GM23338 (cell line): ENCODE data around the gene CMBL. TPM values are rescaled to one million over a fixed set of nuclear protein-coding genes. Genes with fewer than 3 reads are reported as not detected.

Source experiments
- ATAC-seq: fragments of 200-7000 bp; cut with Tn5 transposase; 3 replicates; pipeline ENCODE4 v1.9.1; 2020
- DNase-seq: peaks from one replicate; pipeline ENCODE4 v3.0.0-alpha.2; 2015; ENCODE audit warnings: low spot score
- H2AFZ ChIP-seq: fragments of 200-600 bp; sonication (generic); 2 replicates; pipeline ENCODE4 v1.8.0; 2016; ENCODE audit warnings: antibody characterized with exemption, mild to moderate bottlenecking, moderate library complexity
- H3F3A ChIP-seq: fragments of 200-600 bp; sonication (generic); replicated peaks from 2 replicates; pipeline ENCODE4 v1.8.0; 2017; ENCODE audit warnings: antibody characterized with exemption, mixed run types, low read depth
- H3K27ac ChIP-seq: fragments of 200-600 bp; sonication (generic); 2 replicates; pipeline ENCODE4 v1.6.1; 2016; ENCODE audit warnings: low read depth
- H3K27me3 ChIP-seq: fragments of 200-600 bp; sonication (generic); 2 replicates; pipeline ENCODE4 v1.8.0; 2016; ENCODE audit warnings: mild to moderate bottlenecking, mixed run types, moderate library complexity; ENCODE audit not compliant: insufficient read depth
- H3K36me3 ChIP-seq: fragments of 200-600 bp; sonication (generic); 2 replicates; pipeline ENCODE4 v1.8.0; 2016; ENCODE audit warnings: mild to moderate bottlenecking; ENCODE audit not compliant: insufficient read depth
- H3K4me1 ChIP-seq: fragments of 200-600 bp; sonication (generic); 2 replicates; pipeline ENCODE4 v1.8.0; 2016; ENCODE audit warnings: mild to moderate bottlenecking, moderate library complexity; ENCODE audit not compliant: insufficient read depth
- H3K4me2 ChIP-seq: fragments of 200-600 bp; sonication (generic); 2 replicates; pipeline ENCODE4 v1.7.1; 2017; ENCODE audit warnings: mixed run types
- H3K4me3 ChIP-seq: fragments of 200-600 bp; sonication (generic); 2 replicates; pipeline ENCODE4 v1.6.1; 2016; ENCODE audit warnings: mixed run types
- H3K79me2 ChIP-seq: fragments of 200-600 bp; sonication (generic); replicated peaks from 2 replicates; pipeline ENCODE4 v1.8.0; 2017; ENCODE audit warnings: mild to moderate bottlenecking; ENCODE audit not compliant: insufficient read depth
- H3K9me2 ChIP-seq: fragments of 200-600 bp; sonication (generic); 2 replicates; pipeline ENCODE4 v1.8.0; 2017; ENCODE audit not compliant: insufficient read depth
- H4K20me1 ChIP-seq: fragments of 200-600 bp; sonication (generic); replicated peaks from 2 replicates; pipeline ENCODE4 v1.8.0; 2017; ENCODE audit warnings: mild to moderate bottlenecking; ENCODE audit not compliant: insufficient read depth
- H3K27ac Mint-ChIP-seq: 2 replicates; pipeline ENCODE4 v1.8.0; 2020; ENCODE audit warnings: inconsistent platforms, mild to moderate bottlenecking, moderate library complexity, mixed read lengths
- H3K27me3 Mint-ChIP-seq: 3 replicates; pipeline ENCODE4 v1.8.0; 2022; ENCODE audit warnings: low read depth, mild to moderate bottlenecking, moderate library complexity, mixed read lengths, inconsistent platforms; ENCODE audit not compliant: insufficient read depth, poor library complexity
- H3K36me3 Mint-ChIP-seq: 3 replicates; pipeline ENCODE4 v1.8.0; 2021; ENCODE audit warnings: low read depth, mild to moderate bottlenecking, inconsistent platforms, moderate library complexity, mixed read lengths
- H3K4me1 Mint-ChIP-seq: 3 replicates; pipeline ENCODE4 v1.8.0; 2020; ENCODE audit warnings: mild to moderate bottlenecking, inconsistent platforms, mixed read lengths
- H3K4me3 Mint-ChIP-seq: 3 replicates; pipeline ENCODE4 v1.8.0; 2021; ENCODE audit warnings: moderate library complexity, mild to moderate bottlenecking, inconsistent platforms, mixed read lengths
- H3K9me3 Mint-ChIP-seq: 3 replicates; pipeline ENCODE4 v1.8.0; 2020; ENCODE audit warnings: moderate library complexity, mild to moderate bottlenecking, inconsistent platforms, mixed read lengths
- CREB1 ChIP-seq: fragments of 250-450 bp; sonication (Bioruptor Pico); IDR thresholded peaks from 2 replicates; pipeline ENCODE4 v1.5.0; 2020; ENCODE audit warnings: low read depth, mild to moderate bottlenecking, moderate library complexity
- CTCF ChIP-seq, 2 experiments: fragments of 200-600 bp in 1 of 2; sonication (generic) in 1 of 2; conservative IDR thresholded peaks; 2 replicates each; pipeline versions ENCODE4 v1.5.1 to v1.6.1; 2016 to 2017; ENCODE audit warnings: antibody characterized with exemption in 2 of 2, low read depth in 2 of 2, mild to moderate bottlenecking in 2 of 2, moderate library complexity in 1 of 2
- ETS1 ChIP-seq: IDR thresholded peaks from 2 replicates; pipeline ENCODE4 v1.6.1; 2016; ENCODE audit warnings: antibody characterized with exemption
- EZH2 ChIP-seq: fragments of 200-600 bp; sonication (generic); IDR thresholded peaks from one replicate; pipeline ENCODE4 v1.8.0; 2017; ENCODE audit warnings: antibody characterized with exemption, mild to moderate bottlenecking, low read depth; ENCODE audit not compliant: unreplicated experiment
- EZH2phosphoT487 ChIP-seq: fragments of 200-600 bp; sonication (generic); IDR thresholded peaks from one replicate; pipeline ENCODE4 v1.8.1; 2018; ENCODE audit warnings: antibody characterized with exemption; ENCODE audit not compliant: unreplicated experiment
- JUNB ChIP-seq: IDR thresholded peaks from one replicate; pipeline ENCODE4 v1.6.1; 2016; ENCODE audit warnings: antibody characterized with exemption; ENCODE audit not compliant: unreplicated experiment
- NANOG ChIP-seq: IDR thresholded peaks from 2 replicates; pipeline ENCODE4 v1.6.1; 2016; ENCODE audit warnings: antibody characterized with exemption, borderline replicate concordance
- POLR2AphosphoS5 ChIP-seq: IDR thresholded peaks from 2 replicates; pipeline ENCODE4 v1.6.1; 2016; ENCODE audit warnings: antibody characterized with exemption, low read depth
- REST ChIP-seq: IDR thresholded peaks from one replicate; pipeline ENCODE4 v1.6.1; 2018; ENCODE audit warnings: antibody characterized with exemption; ENCODE audit not compliant: unreplicated experiment
- STAT1 ChIP-seq: IDR thresholded peaks from one replicate; pipeline ENCODE4 v1.6.1; 2016; ENCODE audit warnings: antibody characterized with exemption; ENCODE audit not compliant: unreplicated experiment
- ZNF114 ChIP-seq: fragments of 250-450 bp; sonication (Bioruptor Pico); IDR thresholded peaks from 2 replicates; pipeline ENCODE4 v1.5.0; 2020; ENCODE audit warnings: mild to moderate bottlenecking, moderate library complexity
- ZNF331 ChIP-seq: fragments of 250-450 bp; sonication (Bioruptor Pico); IDR thresholded peaks from 2 replicates; pipeline ENCODE4 v1.5.0; 2020; ENCODE audit warnings: low read depth, mild to moderate bottlenecking, moderate library complexity
- polyA plus RNA-seq: library from polyadenylated mRNA; unstranded; fragments of >200 nt; fragmentation: Nextera tagmentation; extraction: Ambion mirVana; gene quantifications from 2 replicates; pipeline ENCODE4 v1.2.1, GENCODE V29; 2016
- total RNA-seq: library from RNA; depleted of rRNA; stranded (reverse); fragments of >200 nt; shearing (Covaris generic); gene quantifications from 2 replicates; pipeline ENCODE4 v1.2.3, GENCODE V29; 2014

CMBL gene
- total and polyA plus RNA-seq, 2 experiments from 2014 or later: 13.2 to 24.1 TPM

GRCh38 chr5:10279328-10279727, 28.4 kb downstream of the CMBL start (continued):
- TF ChIP-seq REST (no peak), ETS1 (no peak), POLR2AphosphoS5 (no peak), ZNF331 (CRISPR knock-in tag) (no peak), CTCF (conservative IDR thresholded peaks at IDR 0.05; ENCODE audit: low read depth in 2 of 2) (no peak), ZNF114 (CRISPR knock-in tag) (no peak)

- H4K20me1 ChIP-seq: no peaks in the 10 kb centered on the region
- no peaks in the 10 kb centered on the region for H3F3A ChIP-seq
- no peak overlapping the region for H3K27ac Mint-ChIP-seq
- TF ChIP-seq CREB1: no peak
- no peak for TF ChIP-seq POLR2AphosphoS5
- TF ChIP-seq ETS1: no peak
- TF ChIP-seq CTCF (conservative IDR thresholded peaks at IDR 0.05; ENCODE audit: low read depth in 2 of 2): no peak
- TF ChIP-seq JUNB: no peak
- no peak for TF ChIP-seq ZNF331 (CRISPR knock-in tag)
- TF ChIP-seq EZH2phosphoT487: no peak
- no peak for TF ChIP-seq NANOG
- no peak for TF ChIP-seq STAT1
- TF ChIP-seq EZH2: no peak
Observed at GRCh38 chr5:10278658-10279279, 28.9 kb downstream of the CMBL start.

More at GRCh38 chr5:10278658-10279279, 28.9 kb downstream of the CMBL start:
- Histone ChIP-seq H3K36me3 (no peaks in the 10 kb centered on the region), H3K79me2 (no peaks in the 10 kb centered on the region), H3K27me3 (no peaks in the 10 kb centered on the region), H3K4me3 (no peak overlapping the region), H3K9me2 (no peaks in the 10 kb centered on the region), H2AFZ (no peak overlapping the region), H3K27ac (no peak overlapping the region), H3K4me1 (peaks cover 17% of the 10 kb centered on the region), H3K4me2 (no peak overlapping the region)
- Mint-ChIP-seq H3K4me1 (peaks cover 15% of the 10 kb centered on the region), H3K9me3 (peaks cover 2% of the 10 kb centered on the region; the same call in 1 of the 3 replicates), H3K27me3 (peaks cover 8% of the 10 kb centered on the region), H3K4me3 (no peak overlapping the region), H3K36me3 (no peaks in the 10 kb centered on the region; the same call in 1 of the 3 replicates)
- DNase-seq: no peak
- no peak for ATAC-seq
